IPS-NIHi11 (cell line): ENCODE results near the gene HHIPL1.
"Not testable (repeated sequence)": the region's sequence is repeated elsewhere in the genome, so short reads cannot be mapped to it uniquely, and the experiment has no call there.

Experiments used
- DNase-seq: peaks from one replicate; pipeline ENCODE4 v3.0.0; 2012; ENCODE audit warnings: mixed read lengths, low spot score

The HHIPL1 gene

GRCh38 chr14:99634443-99634842, 10.5 kb upstream of the HHIPL1 start:
- DNase-seq, result no peak

GRCh38 chr14:99635116-99635515, 9.8 kb upstream of the HHIPL1 start:
- no peak for DNase-seq

- no peak for DNase-seq
These were observed 8.4 kb upstream of the HHIPL1 start for GRCh38 chr14:99636487-99636886.

GRCh38 chr14:99637624-99638023, 7.3 kb upstream of the HHIPL1 start:
- no peak for DNase-seq

GRCh38 chr14:99642771-99643170, 2.2 kb upstream of the HHIPL1 start:
- not testable (repeated sequence) for DNase-seq

DNA sequence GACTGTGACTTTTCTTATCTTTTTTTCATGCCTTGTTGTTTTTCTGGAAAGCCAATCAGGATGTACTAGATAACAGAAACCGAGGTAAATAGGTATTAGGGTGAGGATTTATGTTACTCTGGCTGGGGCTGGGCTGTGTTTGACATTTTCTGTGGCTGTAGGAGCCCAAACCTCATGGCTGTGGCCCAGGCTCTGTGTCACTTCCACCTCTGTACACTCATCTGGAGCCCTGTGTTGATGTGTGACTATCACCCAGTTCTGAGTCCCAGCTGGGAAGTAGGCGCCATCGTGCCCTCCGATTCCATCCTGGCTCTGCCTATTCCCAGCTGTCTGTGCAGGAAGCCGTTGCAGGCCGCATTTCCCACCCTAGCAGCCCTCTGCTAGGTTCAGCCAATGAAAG, 1.6 kb upstream of the HHIPL1 start:
- no peak for DNase-seq

GRCh38 chr14:99644035-99644587, 818 bp upstream of the HHIPL1 start:
- no peak for DNase-seq

GRCh38 chr14:99645545-99646505, 896 bp downstream of the HHIPL1 start:
- DNase-seq, result no peak

- DNase-seq, result no peak
These were observed 2.5 kb downstream of the HHIPL1 start for GRCh38 chr14:99647411-99647810.

- DNase-seq, result no peak
These were observed 3.3 kb downstream of the HHIPL1 start for GRCh38 chr14:99648027-99648784.

GRCh38 chr14:99649219-99649618, 4.3 kb downstream of the HHIPL1 start:
- no peak for DNase-seq

DNA sequence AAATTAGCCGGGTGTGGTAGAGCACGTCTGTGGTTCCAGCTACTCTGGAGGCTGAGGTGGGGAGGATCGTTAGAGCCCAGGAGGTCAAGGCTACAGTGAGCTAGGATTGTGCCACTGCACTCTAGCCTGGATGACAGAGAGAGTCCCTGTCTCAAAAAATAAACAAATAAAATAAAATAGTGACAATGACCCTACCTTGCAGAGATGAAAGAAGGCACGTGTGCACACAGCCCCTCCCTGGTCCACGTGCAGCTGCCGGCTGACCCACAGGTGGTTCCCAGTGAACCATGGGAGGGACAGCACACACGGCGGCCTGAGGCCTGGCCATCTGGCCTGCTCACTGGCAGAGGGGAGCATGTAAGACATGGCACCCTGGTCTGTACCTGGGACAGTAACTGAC, 4.7 kb downstream of the HHIPL1 start:
- DNase-seq, result no peak

DNA sequence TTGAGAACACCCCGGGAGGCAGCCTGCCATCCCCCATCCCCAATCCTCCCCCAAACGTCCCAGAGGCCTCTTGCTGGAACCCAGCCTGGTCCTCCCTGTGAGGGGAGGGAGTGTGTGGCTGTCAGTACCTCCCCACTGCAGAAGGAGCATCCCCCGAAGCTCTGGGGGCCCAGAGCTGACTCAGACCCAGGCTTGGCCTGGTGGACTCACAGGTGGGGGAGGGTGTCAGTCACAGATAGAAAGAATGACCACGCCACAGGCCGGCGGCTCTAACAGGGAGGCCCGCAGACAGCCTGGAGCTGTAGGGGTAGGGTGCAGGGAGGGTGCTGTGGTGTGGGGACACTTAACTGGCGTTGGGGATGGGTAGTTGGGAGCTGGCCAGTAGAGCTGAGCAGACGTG, 5.3 kb downstream of the HHIPL1 start:
- DNase-seq, result no peak

- DNase-seq, result no peak
These were observed 7.2 kb downstream of the HHIPL1 start for GRCh38 chr14:99651953-99652746.

DNA sequence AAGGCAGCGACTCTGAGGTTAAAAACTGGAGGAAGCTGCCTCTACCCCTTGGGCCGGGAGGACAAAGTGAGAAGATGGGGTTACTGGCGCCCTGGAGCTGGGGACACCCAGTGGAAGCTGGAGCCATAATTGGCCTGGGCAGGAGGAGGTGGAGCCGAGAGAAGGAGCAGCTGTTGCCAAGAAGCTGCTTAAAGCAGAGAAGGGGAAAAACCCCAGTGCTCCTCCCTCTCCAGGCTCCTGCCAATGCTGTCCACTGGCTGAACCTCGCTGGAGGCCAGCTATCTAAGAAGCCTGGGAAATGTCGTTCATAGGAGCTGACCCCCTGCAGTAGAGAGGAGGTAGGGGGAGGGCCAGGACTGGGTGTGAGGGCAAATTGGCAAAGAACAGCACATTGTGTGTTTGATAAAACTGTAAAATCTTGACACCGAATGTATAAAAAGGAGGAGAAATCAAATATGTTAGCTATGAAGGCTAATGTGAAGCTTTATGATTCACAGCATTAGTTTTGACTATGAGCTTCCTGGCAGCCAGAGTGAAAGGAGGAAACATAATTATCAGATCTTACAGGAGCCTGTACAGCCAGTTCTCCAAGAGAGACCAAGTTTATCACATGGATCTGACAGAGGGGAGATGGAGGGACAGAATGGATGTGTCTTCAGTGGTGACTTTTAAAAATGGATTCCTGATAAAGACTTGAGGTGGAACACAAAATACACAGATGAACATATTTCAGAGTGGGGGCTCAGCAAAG, 9.5 kb downstream of the HHIPL1 start:
- no peak for DNase-seq

DNA sequence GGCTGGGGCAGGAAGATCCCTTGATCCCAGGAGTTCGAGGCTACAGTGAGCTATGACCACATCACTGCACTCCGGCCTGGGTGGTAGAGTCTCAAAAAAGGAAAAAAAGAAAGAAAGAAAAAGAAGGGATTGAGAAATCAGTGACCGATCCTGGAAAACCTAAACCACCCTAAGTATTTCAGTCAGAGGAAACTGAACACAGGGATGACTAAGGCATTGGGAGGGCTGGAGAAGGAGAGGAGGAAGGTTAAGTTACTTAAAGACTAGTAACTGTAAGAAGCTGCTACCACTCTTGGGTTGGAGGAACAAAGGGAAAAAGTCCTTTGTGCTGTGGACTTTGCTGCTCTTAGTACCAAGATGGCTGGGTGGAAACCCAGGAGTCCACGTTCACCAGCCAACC, 10.6 kb downstream of the HHIPL1 start:
- no peak for DNase-seq

GRCh38 chr14:99656171-99656570, 11.2 kb downstream of the HHIPL1 start:
- no peak for DNase-seq

DNA sequence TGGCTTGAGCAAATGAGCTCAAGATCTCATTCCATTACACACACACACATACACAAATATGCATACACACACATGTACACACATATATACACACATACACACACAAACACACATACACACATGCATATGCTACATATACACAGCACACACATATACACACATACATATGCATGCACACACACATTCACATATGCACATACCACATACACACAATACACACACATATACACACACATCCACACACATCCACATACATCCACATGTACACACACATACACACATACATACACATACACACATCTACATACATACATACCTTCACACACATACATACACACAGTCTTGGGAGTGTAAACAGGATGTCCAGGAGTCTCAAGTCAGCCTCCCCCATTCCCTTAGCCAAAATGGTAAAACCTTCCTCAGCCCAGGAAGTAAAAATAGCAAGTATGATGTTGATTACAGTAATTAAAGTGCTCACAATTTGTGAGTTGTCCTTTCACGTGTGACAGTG, 12.8 kb downstream of the HHIPL1 start:
- no peak for DNase-seq

GRCh38 chr14:99658218-99658845, 13.4 kb downstream of the HHIPL1 start:
- DNase-seq, result no peak

DNA sequence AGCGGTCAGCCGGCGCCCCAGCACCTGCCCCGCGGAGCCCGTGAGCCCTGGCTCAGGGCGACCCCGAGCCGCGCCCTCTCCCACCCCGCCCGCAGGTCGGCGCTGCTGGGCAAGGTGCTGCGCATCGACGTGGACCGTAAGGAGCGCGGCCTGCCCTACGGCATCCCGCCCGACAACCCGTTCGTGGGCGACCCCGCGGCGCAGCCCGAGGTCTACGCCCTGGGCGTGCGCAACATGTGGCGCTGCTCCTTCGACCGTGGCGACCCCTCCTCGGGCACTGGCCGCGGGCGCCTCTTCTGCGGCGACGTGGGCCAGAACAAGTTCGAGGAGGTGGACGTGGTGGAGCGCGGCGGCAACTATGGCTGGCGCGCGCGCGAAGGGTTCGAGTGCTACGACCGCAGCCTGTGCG, 14.4 kb downstream of the HHIPL1 start:
- DNase-seq, result peak; percentile 71
